DND-41 (cell line): ENCODE results near the gene KDM6B.

Experiments
- EZH2 ChIP-seq: IDR thresholded peaks from 3 replicates; pipeline ENCODE4 v1.6.1; 2012; ENCODE audit warnings: borderline replicate concordance, low read depth, mild to moderate bottlenecking, moderate library complexity, low read length, inconsistent platforms; ENCODE audit not compliant: severe bottlenecking
- TF ChIP-seq, protein P1 (sequence below): IDR thresholded peaks from 2 replicates; pipeline ENCODE4 v1.5.1; 2012; ENCODE audit warnings: borderline replicate concordance, low read length, moderate library complexity, mild to moderate bottlenecking; ENCODE audit not compliant: poor library complexity, severe bottlenecking; ENCODE audit errors: extremely low read depth

DNA sequence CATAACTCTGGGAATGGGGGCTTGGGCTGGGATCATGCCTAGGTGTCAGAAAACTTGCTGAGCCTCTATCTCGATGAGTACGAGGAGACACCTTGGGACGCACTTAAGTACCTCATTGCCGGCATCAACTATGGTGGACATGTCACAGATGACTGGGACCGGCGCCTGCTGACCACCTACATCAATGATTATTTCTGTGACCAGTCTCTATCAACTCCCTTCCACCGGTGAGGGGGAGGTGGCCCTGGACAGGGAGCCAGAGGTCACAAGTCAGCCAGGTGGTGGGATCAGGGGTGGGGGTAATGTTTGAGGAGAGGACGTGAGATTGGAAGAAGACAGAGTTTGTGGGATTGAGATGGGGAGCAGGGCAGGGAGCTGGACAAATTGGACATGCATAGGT lies 3.4 kb upstream of the KDM6B start:
- TF ChIP-seq, protein P1, sequence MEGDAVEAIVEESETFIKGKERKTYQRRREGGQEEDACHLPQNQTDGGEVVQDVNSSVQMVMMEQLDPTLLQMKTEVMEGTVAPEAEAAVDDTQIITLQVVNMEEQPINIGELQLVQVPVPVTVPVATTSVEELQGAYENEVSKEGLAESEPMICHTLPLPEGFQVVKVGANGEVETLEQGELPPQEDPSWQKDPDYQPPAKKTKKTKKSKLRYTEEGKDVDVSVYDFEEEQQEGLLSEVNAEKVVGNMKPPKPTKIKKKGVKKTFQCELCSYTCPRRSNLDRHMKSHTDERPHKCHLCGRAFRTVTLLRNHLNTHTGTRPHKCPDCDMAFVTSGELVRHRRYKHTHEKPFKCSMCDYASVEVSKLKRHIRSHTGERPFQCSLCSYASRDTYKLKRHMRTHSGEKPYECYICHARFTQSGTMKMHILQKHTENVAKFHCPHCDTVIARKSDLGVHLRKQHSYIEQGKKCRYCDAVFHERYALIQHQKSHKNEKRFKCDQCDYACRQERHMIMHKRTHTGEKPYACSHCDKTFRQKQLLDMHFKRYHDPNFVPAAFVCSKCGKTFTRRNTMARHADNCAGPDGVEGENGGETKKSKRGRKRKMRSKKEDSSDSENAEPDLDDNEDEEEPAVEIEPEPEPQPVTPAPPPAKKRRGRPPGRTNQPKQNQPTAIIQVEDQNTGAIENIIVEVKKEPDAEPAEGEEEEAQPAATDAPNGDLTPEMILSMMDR: no peak
- no peak for TF ChIP-seq EZH2
